Gastroesophageal sphincter (tissue), 3 donors: ENCODE data around the gene NINL.

ENCODE experiments used
- POLR2A ChIP-seq, 2 donors: fragments of 450-650 bp; IDR thresholded peaks; one replicate each; pipeline ENCODE4 v1.6.1; 2017; ENCODE audit warnings: antibody characterized with exemption in 2 of 2, mild to moderate bottlenecking in 2 of 2, moderate library complexity in 1 of 2
- TF ChIP-seq, protein P1 (sequence below), 4 experiments: fragments of 200-600 bp in 2 of 4; fragments of 450-650 bp in 2 of 4; sonication (generic) in 1 of 4; IDR thresholded peaks; one replicate each; pipeline ENCODE4 v1.5.1; 2017 to 2019; ENCODE audit warnings: antibody characterized with exemption in 4 of 4, mild to moderate bottlenecking in 2 of 4, moderate library complexity in 2 of 4

- TF ChIP-seq, protein P1, sequence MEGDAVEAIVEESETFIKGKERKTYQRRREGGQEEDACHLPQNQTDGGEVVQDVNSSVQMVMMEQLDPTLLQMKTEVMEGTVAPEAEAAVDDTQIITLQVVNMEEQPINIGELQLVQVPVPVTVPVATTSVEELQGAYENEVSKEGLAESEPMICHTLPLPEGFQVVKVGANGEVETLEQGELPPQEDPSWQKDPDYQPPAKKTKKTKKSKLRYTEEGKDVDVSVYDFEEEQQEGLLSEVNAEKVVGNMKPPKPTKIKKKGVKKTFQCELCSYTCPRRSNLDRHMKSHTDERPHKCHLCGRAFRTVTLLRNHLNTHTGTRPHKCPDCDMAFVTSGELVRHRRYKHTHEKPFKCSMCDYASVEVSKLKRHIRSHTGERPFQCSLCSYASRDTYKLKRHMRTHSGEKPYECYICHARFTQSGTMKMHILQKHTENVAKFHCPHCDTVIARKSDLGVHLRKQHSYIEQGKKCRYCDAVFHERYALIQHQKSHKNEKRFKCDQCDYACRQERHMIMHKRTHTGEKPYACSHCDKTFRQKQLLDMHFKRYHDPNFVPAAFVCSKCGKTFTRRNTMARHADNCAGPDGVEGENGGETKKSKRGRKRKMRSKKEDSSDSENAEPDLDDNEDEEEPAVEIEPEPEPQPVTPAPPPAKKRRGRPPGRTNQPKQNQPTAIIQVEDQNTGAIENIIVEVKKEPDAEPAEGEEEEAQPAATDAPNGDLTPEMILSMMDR (IDR thresholded peaks at IDR 0.05) = no peak
- TF ChIP-seq POLR2A (IDR thresholded peaks at IDR 0.05) = no peak
Measured at GRCh38 chr20:25461786-25462545, 123.4 kb downstream of the NINL start.
